Chondrocyte (in vitro differentiated cells): ENCODE results near the gene HMSD. TPM values are rescaled to one million over a fixed set of nuclear protein-coding genes. Genes with fewer than 3 reads are reported as not detected.

ENCODE experiments used
- DNase-seq: peaks from one replicate; pipeline ENCODE4 v3.0.0; 2021; ENCODE audit warnings: mixed read lengths, low spot score
- H3K27ac Mint-ChIP-seq: one replicate; pipeline ENCODE4 v1.8.0; 2021; ENCODE audit warnings: mild to moderate bottlenecking, moderate library complexity, mixed read lengths; ENCODE audit not compliant: unreplicated experiment
- H3K27me3 Mint-ChIP-seq: 2 replicates; pipeline ENCODE4 v1.8.0; 2021; ENCODE audit warnings: low read depth, mixed read lengths
- H3K36me3 Mint-ChIP-seq: 2 replicates; pipeline ENCODE4 v1.8.0; 2021; ENCODE audit warnings: low read depth, mixed read lengths
- H3K4me1 Mint-ChIP-seq: 2 replicates; pipeline ENCODE4 v1.8.0; 2021; ENCODE audit warnings: low read depth, mild to moderate bottlenecking, mixed read lengths
- H3K4me3 Mint-ChIP-seq: one replicate; pipeline ENCODE4 v1.8.0; 2021; ENCODE audit warnings: mild to moderate bottlenecking, moderate library complexity, mixed read lengths; ENCODE audit not compliant: unreplicated experiment
- H3K9me3 Mint-ChIP-seq: 2 replicates; pipeline ENCODE4 v1.8.0; 2021; ENCODE audit warnings: low read depth, mixed read lengths
- CTCF ChIP-seq: fragments of 200-600 bp; sonication (generic); IDR thresholded peaks from 2 replicates; pipeline ENCODE4 v1.5.0; 2021; ENCODE audit warnings: antibody characterized with exemption, mild to moderate bottlenecking, moderate library complexity
- total RNA-seq: library from RNA; stranded (reverse); gene quantifications from 3 replicates; pipeline ENCODE4 v1.2.1, GENCODE V29; 2021

Gene HMSD
- total RNA-seq, 1 donor from 2014 or later = not detected

DNA sequence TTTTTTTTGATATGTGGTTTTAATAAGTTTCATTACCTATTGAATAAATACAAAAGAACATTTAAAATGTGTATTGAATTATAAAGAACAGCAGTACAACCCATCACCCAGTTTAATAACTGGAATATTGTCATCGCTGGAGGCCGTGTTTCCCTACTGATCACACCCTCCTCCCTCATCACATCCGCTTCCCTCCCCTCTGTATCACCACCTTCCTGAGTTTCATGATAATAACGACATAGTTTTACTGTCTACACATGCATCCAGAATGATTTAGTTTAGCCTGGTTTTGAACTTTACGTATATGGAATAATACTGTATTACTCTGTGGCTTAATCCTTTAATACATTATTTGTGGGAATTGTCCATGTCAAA, 22.9 kb downstream of the HMSD start:
- H3K36me3 Mint-ChIP-seq = no peaks in the 10 kb centered on the region
- no peak overlapping the region for H3K4me3 Mint-ChIP-seq
- TF ChIP-seq CTCF = no peak
- peaks cover 39% of the 10 kb centered on the region for H3K4me1 Mint-ChIP-seq
- no peaks in the 10 kb centered on the region for H3K9me3 Mint-ChIP-seq
- no peak for DNase-seq
- H3K27ac Mint-ChIP-seq = no peak overlapping the region
- H3K27me3 Mint-ChIP-seq = no peaks in the 10 kb centered on the region

DNA sequence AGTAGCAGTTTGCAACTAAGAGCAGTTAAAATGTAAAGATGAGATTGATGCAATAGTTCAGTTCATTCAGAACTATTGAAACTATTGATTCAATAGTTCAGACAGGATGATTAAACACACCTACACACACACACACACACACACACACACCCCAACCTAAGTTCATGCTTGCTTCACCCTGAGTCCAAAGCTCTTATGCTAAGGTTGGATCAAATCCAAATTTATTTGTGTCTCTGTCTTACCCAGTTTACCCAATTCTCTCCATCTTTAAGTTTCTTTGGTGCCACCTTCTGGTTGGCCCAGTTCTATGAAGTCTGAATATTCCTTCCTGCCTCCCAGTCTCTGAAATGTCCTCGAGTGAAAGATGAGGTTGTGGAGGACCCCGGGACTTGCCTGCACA, 25.9 kb downstream of the HMSD start:
- no peak overlapping the region for H3K4me3 Mint-ChIP-seq
- peaks cover 39% of the 10 kb centered on the region for H3K4me1 Mint-ChIP-seq
- H3K36me3 Mint-ChIP-seq = no peaks in the 10 kb centered on the region
- no peaks in the 10 kb centered on the region for H3K9me3 Mint-ChIP-seq
- TF ChIP-seq CTCF = peak; percentile 70
- H3K27me3 Mint-ChIP-seq = no peaks in the 10 kb centered on the region
- no peak for DNase-seq
- peak overlapping the region; percentile 42 for H3K27ac Mint-ChIP-seq

- DNase-seq = no peak
- Mint-ChIP-seq H3K4me1 (peaks cover 42% of the 10 kb centered on the region), H3K36me3 (no peaks in the 10 kb centered on the region), H3K4me3 (no peak overlapping the region), H3K27me3 (no peaks in the 10 kb centered on the region), H3K9me3 (no peaks in the 10 kb centered on the region), H3K27ac (peak overlapping the region; percentile 29)
- no peak for TF ChIP-seq CTCF
Measured at GRCh38 chr18:63975628-63976027, 26.5 kb downstream of the HMSD start.

- H3K27me3 Mint-ChIP-seq = no peaks in the 10 kb centered on the region
- H3K36me3 Mint-ChIP-seq = peaks cover 8% of the 10 kb centered on the region
- no peak overlapping the region for H3K4me3 Mint-ChIP-seq
- no peak for DNase-seq
- no peak for TF ChIP-seq CTCF
- H3K9me3 Mint-ChIP-seq = no peaks in the 10 kb centered on the region
- H3K27ac Mint-ChIP-seq = no peak overlapping the region
- H3K4me1 Mint-ChIP-seq = peaks cover 30% of the 10 kb centered on the region
Measured at GRCh38 chr18:63977040-63977439, 27.9 kb downstream of the HMSD start.

DNA sequence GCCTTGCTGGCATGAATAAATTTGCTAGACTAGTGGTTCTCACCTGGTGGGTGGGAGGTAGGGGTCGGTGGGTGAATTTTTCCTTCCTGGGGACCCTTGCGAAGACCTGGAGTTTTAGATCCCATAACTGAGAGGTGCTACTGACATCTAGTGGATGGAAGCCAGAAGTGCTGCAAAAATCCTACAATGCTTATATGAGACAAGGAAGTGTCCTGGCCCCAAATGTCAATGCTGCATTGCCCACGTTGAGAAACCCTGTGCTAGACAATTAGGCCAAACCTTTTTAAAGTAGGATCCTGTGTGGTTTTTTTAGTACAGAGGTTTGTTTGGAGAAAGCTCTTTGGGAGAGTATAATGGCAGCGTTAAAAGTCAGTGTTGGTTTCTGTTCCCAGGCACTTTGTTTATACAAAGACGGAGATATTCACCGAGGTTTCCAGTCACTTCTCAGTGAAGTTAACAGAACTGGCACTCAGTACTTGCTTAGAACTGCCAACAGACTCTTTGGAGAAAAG, 30.4 kb downstream of the HMSD start:
- Mint-ChIP-seq H3K4me1 (peaks cover 28% of the 10 kb centered on the region), H3K36me3 (peaks cover 17% of the 10 kb centered on the region), H3K27ac (peak overlapping the region; percentile 78), H3K27me3 (no peaks in the 10 kb centered on the region), H3K9me3 (no peaks in the 10 kb centered on the region), H3K4me3 (peak overlapping the region; percentile 64)
- TF ChIP-seq CTCF = peak; percentile 97
- no peak for DNase-seq
